CD4-positive, alpha-beta T cell (primary cell): Measurements from ENCODE around the gene COL23A1. TPM values are rescaled to one million over a fixed set of nuclear protein-coding genes. Genes with fewer than 3 reads are reported as not detected.

Experiments
- ATAC-seq: fragments of 200-7000 bp; cut with Tn5 transposase; one replicate; pipeline ENCODE4 v1.10.0; 2022; ENCODE audit warnings: mild to moderate bottlenecking; ENCODE audit not compliant: poor library complexity
- CTCF ChIA-PET: fragments of 350-600 bp; sonication (Branson Sonifier 250); formaldehyde crosslinking; loops from one replicate; lab custom pipeline; 2021; ENCODE audit warnings: antibody characterized with exemption, inconsistent platforms; lab: Charles Lee
- POLR2A ChIA-PET: fragments of 350-600 bp; sonication (Branson Sonifier 250); formaldehyde crosslinking; loops from one replicate; lab custom pipeline; 2021; ENCODE audit warnings: antibody characterized with exemption, inconsistent platforms; lab: Charles Lee
- DNase-seq, 14 experiments: peaks; one replicate each; pipeline ENCODE4 v3.0.0-alpha.2; 2013 to 2020; ENCODE audit warnings: mixed read lengths in 2 of 14
- H3K27ac ChIP-seq, 2 donors: one replicate each; pipeline versions ENCODE4 v1.5.1 to v1.7.0; 2013; ENCODE audit warnings: low read length in 2 of 2, low read depth in 1 of 2, mild to moderate bottlenecking in 1 of 2
- H3K27me3 ChIP-seq, 2 experiments: 1 replicate in 1 of 2; 2 replicates in 1 of 2; pipeline versions ENCODE4 v1.6.1 to v1.7.0; 2013; ENCODE audit warnings: low read length in 2 of 2, control low read depth in 1 of 2, mild to moderate bottlenecking in 1 of 2, moderate library complexity in 1 of 2; ENCODE audit not compliant: insufficient read depth in 2 of 2, control insufficient read depth in 1 of 2
- H3K36me3 ChIP-seq: one replicate; pipeline ENCODE4 v1.6.1; 2013; ENCODE audit warnings: low read length, control low read depth; ENCODE audit not compliant: insufficient read depth
- H3K4me1 ChIP-seq: one replicate; pipeline ENCODE4 v1.6.1; 2013; ENCODE audit warnings: low read length, control low read depth; ENCODE audit not compliant: insufficient read depth
- H3K4me3 ChIP-seq: one replicate; pipeline ENCODE4 v1.5.1; 2013; ENCODE audit warnings: mild to moderate bottlenecking, low read length, moderate library complexity
- H3K9me3 ChIP-seq, 2 experiments: 1 replicate in 1 of 2; 2 replicates in 1 of 2; pipeline versions ENCODE4 v1.6.1 to v1.7.0; 2013; ENCODE audit warnings: low read length in 2 of 2, mild to moderate bottlenecking in 2 of 2, control low read depth in 1 of 2, moderate library complexity in 1 of 2; ENCODE audit not compliant: control insufficient read depth in 1 of 2, insufficient read depth in 1 of 2
- H3K27ac Mint-ChIP-seq: one replicate; pipeline ENCODE4 v1.8.0; 2020; ENCODE audit warnings: mixed read lengths
- H3K27me3 Mint-ChIP-seq: one replicate; pipeline ENCODE4 v1.8.0; 2021; ENCODE audit warnings: mixed read lengths
- H3K36me3 Mint-ChIP-seq: one replicate; pipeline ENCODE4 v1.8.0; 2021; ENCODE audit warnings: low read depth, mixed read lengths
- H3K4me1 Mint-ChIP-seq: one replicate; pipeline ENCODE4 v1.8.0; 2021; ENCODE audit warnings: low read depth, mixed read lengths
- H3K4me3 Mint-ChIP-seq: one replicate; pipeline ENCODE4 v1.8.0; 2020; ENCODE audit warnings: mild to moderate bottlenecking, mixed read lengths
- H3K9me3 Mint-ChIP-seq: one replicate; pipeline ENCODE4 v1.8.0; 2020; ENCODE audit warnings: mixed read lengths
- CTCF ChIP-seq: fragments of 200-600 bp; IDR thresholded peaks from one replicate; pipeline ENCODE4 v1.8.0; 2022; ENCODE audit warnings: antibody characterized with exemption, mild to moderate bottlenecking
- intact Hi-C, 2 experiments: fragments of 100-400 bp; cut with DNase I in 1 of 2; cut with micrococcal nuclease in 1 of 2; formaldehyde crosslinking; loops; one replicate each; pipeline versions ENCODE4 v1.15.1 to v1.9.0; 2023 to 2025; cut with DNase I, micrococcal nuclease
- total RNA-seq, 174 experiments: library from RNA in 2 of 174; stranded (reverse) in 2 of 174; gene quantifications; one replicate each; pipeline ENCODE4 v1.2.3 and lab custom pipeline; 2021 to 2026

Gene COL23A1
- total RNA-seq, 2 experiments from 2014 or later: not detected

DNA sequence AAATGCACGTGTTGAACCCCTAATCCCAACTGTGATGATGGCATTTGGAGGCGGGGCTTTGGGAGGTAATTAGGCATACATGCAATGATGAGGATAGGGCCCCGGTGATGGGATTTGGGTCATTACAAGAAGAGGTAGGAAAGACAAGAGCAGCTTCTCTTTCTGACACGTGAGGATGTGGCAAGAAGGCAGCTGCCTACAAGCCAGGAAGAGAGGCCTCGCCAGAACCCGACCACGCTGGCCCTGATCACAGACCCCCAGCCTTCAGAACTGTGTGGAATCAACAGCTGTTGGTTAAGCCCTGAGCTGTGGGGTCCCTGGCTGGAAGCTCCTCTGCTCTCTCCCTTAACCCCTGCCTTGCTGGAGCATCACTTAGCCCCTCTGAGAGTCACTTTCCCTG is 57.5 kb downstream of the COL23A1 start:
- Mint-ChIP-seq H3K4me1 (no peaks in the 10 kb centered on the region), H3K4me3 (no peak overlapping the region), H3K27ac (no peak overlapping the region), H3K36me3 (no peaks in the 10 kb centered on the region), H3K9me3 (no peaks in the 10 kb centered on the region), H3K27me3 (no peaks in the 10 kb centered on the region)
- no peaks in the 10 kb centered on the region for H3K36me3 ChIP-seq
- H3K9me3 ChIP-seq: peaks cover 0 to 4% of the 10 kb centered on the region in 2 experiments
- no peaks in the 10 kb centered on the region for H3K4me1 ChIP-seq
- ChIA-PET CTCF (no interaction called here), POLR2A (no interaction called here)
- no peak for TF ChIP-seq CTCF
- ATAC-seq (no peak), DNase-seq (no peak)
- no peaks in the 10 kb centered on the region for H3K27me3 ChIP-seq
- intact Hi-C loops: no loop called here
- no peak overlapping the region for H3K27ac ChIP-seq
- H3K4me3 ChIP-seq: no peak overlapping the region

DNA sequence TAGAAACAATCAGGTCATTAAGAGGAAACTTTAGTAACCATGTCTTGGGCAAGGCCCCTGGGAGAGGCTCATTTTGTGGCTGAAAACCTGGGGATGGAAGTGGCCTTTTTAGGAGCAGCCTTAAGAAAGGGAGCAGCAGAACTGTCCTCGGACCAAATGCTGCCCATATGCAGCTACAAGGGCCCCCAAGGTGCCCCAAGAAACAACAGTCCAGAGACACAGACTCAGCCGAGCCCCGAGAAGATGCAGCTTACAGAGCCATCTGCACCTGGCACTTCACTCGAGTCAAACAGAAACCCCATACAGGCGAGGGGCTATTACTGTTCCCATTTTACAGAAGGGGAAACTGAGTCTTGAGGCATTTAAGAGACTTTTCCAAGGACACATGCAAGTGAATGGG is 58.0 kb downstream of the COL23A1 start:
- no peak overlapping the region for H3K27ac ChIP-seq
- intact Hi-C loops: no loop called here
- no peak for ATAC-seq
- no peaks in the 10 kb centered on the region for H3K27me3 Mint-ChIP-seq
- CTCF ChIA-PET: no interaction called here
- no peak overlapping the region for H3K4me3 ChIP-seq
- no peaks in the 10 kb centered on the region for H3K4me1 Mint-ChIP-seq
- no peaks in the 10 kb centered on the region for H3K9me3 Mint-ChIP-seq
- H3K4me3 Mint-ChIP-seq: no peak overlapping the region
- POLR2A ChIA-PET: no interaction called here
- H3K36me3 Mint-ChIP-seq: no peaks in the 10 kb centered on the region
- TF ChIP-seq CTCF: no peak
- no peaks in the 10 kb centered on the region for H3K36me3 ChIP-seq
- DNase-seq: no peak
- no peak overlapping the region for H3K27ac Mint-ChIP-seq
- peaks cover 0 to 4% of the 10 kb centered on the region in 2 experiments for H3K9me3 ChIP-seq
- no peaks in the 10 kb centered on the region for H3K27me3 ChIP-seq
- H3K4me1 ChIP-seq: no peaks in the 10 kb centered on the region

DNA sequence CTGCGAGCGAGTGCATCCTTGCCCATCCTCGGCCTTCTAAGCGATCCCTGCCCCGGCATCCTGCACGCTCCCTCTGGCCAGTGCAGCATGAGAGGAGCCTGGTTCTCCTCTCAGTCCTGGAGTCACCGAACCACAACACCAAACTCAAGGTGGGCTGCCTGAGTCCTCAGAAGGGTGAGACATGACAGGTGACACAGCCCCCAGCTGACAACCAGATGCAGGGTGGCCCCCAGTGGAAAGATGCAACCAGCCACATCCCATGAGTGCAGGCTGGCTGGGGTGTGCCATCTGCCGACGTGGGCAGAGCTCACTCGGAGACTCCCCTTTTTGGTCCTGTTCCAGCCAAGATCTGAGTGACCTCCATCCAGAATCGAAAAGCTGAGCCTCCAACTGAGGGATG is 58.4 kb downstream of the COL23A1 start:
- no peak overlapping the region for H3K27ac ChIP-seq
- H3K27me3 ChIP-seq: no peaks in the 10 kb centered on the region
- H3K36me3 ChIP-seq: no peaks in the 10 kb centered on the region
- H3K4me1 Mint-ChIP-seq: no peaks in the 10 kb centered on the region
- TF ChIP-seq CTCF: no peak
- ChIA-PET POLR2A (no interaction called here), CTCF (no interaction called here)
- intact Hi-C loops: no loop called here
- peaks cover 0 to 4% of the 10 kb centered on the region in 2 experiments for H3K9me3 ChIP-seq
- no peaks in the 10 kb centered on the region for H3K36me3 Mint-ChIP-seq
- H3K27ac Mint-ChIP-seq: no peak overlapping the region
- ATAC-seq (no peak), DNase-seq (no peak)
- H3K4me1 ChIP-seq: no peaks in the 10 kb centered on the region
- no peak overlapping the region for H3K4me3 Mint-ChIP-seq
- H3K27me3 Mint-ChIP-seq: no peaks in the 10 kb centered on the region
- H3K4me3 ChIP-seq: no peak overlapping the region
- no peaks in the 10 kb centered on the region for H3K9me3 Mint-ChIP-seq
